ENCODE measurements around the gene MRAS. TPM values are rescaled to one million over a fixed set of nuclear protein-coding genes. Genes with fewer than 3 reads are reported as not detected.

The MRAS gene
- total RNA-seq, 1 donor from 2014 or later = 40.1 TPM

DNA sequence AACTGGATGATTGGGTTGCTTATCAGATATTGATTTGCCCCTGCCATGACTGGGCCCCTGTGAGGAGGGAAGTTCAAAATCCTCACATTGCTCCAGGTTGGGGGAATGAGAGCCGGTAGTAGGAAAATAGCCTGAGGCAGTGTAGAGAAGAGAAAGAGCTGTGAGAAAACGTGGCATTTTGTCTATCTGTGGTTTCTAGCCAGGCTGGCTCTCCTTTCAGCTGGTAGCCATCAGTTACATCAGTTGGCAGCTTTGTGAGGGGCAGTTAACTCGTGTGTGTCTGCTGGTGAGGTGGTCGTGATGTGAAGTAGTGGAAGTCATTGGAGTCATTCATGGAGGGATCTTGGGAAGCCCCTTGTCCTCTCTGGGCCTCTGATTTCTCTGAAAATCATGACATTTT lies 91.3 kb downstream of the MRAS start:
- DNase-seq (ENCODE audit: low spot score in 2 of 2, unreplicated experiment in 2 of 2) = no peak
- Mint-ChIP-seq H3K9me3 (no peaks in the 10 kb centered on the region), H3K4me3 (no peak overlapping the region), H3K36me3 (no peaks in the 10 kb centered on the region), H3K27ac (no peak overlapping the region), H3K4me1 (peaks cover 19% of the 10 kb centered on the region), H3K27me3 (ENCODE audit: low read depth) (peaks cover 38% of the 10 kb centered on the region)
- TF ChIP-seq, protein P1, sequence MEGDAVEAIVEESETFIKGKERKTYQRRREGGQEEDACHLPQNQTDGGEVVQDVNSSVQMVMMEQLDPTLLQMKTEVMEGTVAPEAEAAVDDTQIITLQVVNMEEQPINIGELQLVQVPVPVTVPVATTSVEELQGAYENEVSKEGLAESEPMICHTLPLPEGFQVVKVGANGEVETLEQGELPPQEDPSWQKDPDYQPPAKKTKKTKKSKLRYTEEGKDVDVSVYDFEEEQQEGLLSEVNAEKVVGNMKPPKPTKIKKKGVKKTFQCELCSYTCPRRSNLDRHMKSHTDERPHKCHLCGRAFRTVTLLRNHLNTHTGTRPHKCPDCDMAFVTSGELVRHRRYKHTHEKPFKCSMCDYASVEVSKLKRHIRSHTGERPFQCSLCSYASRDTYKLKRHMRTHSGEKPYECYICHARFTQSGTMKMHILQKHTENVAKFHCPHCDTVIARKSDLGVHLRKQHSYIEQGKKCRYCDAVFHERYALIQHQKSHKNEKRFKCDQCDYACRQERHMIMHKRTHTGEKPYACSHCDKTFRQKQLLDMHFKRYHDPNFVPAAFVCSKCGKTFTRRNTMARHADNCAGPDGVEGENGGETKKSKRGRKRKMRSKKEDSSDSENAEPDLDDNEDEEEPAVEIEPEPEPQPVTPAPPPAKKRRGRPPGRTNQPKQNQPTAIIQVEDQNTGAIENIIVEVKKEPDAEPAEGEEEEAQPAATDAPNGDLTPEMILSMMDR (IDR thresholded peaks at IDR 0.05; ENCODE audit: unreplicated experiment) = no peak

DNA sequence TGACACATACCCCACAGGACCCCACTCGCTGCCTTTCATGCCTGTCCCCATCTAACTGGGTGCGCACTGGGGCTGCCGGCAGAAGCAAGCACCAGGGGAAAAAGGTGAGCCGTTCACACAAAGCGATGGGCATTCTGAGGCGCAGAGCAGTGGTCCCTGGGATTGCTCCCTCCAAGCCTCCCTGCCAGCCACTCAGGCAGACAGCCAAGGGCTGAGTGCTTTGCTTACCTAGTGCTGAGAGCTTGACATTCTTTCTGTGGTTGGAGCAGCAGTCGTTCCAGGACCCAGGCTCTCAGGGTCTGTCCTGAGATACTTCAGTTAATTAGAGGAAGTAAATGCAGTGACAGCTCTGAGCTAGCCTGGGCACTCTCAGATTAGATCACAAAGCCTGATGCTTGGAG lies 91.7 kb downstream of the MRAS start:
- Mint-ChIP-seq H3K9me3 (no peaks in the 10 kb centered on the region), H3K4me3 (no peak overlapping the region), H3K27ac (no peak overlapping the region), H3K36me3 (no peaks in the 10 kb centered on the region), H3K4me1 (peaks cover 19% of the 10 kb centered on the region), H3K27me3 (ENCODE audit: low read depth) (peaks cover 34% of the 10 kb centered on the region)
- no peak for DNase-seq (ENCODE audit: low spot score in 2 of 2, unreplicated experiment in 2 of 2)
- TF ChIP-seq, protein P1 (IDR thresholded peaks at IDR 0.05; ENCODE audit: unreplicated experiment) = no peak

DNA sequence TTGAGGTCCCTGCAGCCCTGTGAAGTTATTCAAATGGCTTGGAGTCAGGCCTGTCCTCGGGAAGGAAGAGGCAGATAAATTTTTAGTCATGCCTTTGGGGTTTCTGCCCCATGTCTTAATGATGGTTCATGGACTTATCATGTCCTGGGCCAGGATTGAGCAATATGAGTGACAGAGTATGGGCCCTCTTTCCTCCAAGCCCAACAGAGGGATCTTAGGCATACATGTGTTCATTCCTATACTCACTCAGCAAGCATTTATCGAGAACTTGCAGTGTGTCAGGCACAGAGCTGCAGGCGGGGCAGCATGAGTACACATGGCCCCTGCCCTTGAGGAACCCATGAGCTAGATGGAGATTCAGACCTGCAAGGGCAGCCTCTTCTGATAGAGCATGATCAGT lies 92.2 kb downstream of the MRAS start:
- H3K9me3 Mint-ChIP-seq = no peaks in the 10 kb centered on the region
- DNase-seq (ENCODE audit: low spot score in 2 of 2, unreplicated experiment in 2 of 2) = no peak
- H3K4me1 Mint-ChIP-seq = peaks cover 19% of the 10 kb centered on the region
- TF ChIP-seq, protein P1 (IDR thresholded peaks at IDR 0.05; ENCODE audit: unreplicated experiment) = no peak
- no peak overlapping the region for H3K4me3 Mint-ChIP-seq
- H3K27ac Mint-ChIP-seq = no peak overlapping the region
- H3K36me3 Mint-ChIP-seq = no peaks in the 10 kb centered on the region
- peaks cover 30% of the 10 kb centered on the region for H3K27me3 Mint-ChIP-seq (ENCODE audit: low read depth)

DNA sequence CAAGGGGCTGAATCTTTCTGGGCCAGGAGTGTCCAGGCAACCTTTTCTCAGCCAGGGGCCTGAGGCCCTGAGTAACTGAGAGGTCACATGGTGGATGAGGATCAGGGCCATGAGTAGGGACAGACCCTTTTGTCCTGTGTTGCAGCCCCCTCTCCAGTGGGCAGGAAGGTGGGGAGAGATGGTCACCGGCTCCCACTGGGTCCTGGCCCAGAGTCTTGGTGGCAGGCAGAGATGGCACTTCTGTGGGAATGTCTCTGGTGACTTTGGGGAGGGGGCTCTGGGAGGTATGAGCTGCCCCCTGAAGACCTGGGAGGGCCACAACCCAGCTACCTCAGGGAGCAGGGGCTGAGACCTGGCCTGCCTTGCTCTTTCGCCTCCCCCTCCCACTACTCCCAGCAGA lies 92.9 kb downstream of the MRAS start:
- no peak for DNase-seq (ENCODE audit: low spot score in 2 of 2, unreplicated experiment in 2 of 2)
- Mint-ChIP-seq H3K4me1 (peaks cover 19% of the 10 kb centered on the region), H3K4me3 (no peak overlapping the region), H3K27ac (no peak overlapping the region), H3K9me3 (no peaks in the 10 kb centered on the region), H3K27me3 (ENCODE audit: low read depth) (peaks cover 23% of the 10 kb centered on the region), H3K36me3 (no peaks in the 10 kb centered on the region)
- TF ChIP-seq, protein P1 (IDR thresholded peaks at IDR 0.05; ENCODE audit: unreplicated experiment) = no peak

DNA sequence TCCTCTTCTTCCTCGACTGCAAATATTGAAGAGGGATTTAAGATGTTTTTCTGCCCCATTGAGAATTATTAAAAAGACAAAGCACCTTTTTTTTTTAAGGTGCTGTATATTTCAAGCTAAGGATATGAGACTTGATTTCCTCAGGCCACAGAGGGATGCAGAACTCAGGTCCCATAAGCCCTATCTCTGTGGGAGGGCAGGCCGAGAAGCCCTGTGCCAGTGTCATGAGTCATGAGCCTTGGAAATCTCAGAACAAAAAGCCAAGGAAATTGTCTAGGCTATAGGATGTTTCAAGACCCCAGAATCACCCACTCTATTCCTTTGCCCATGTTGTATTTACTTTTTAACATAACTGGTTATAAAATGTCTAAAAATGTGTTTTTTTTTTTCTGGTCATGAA lies 93.4 kb downstream of the MRAS start:
- TF ChIP-seq, protein P1 (IDR thresholded peaks at IDR 0.05; ENCODE audit: unreplicated experiment) = no peak
- H3K27ac Mint-ChIP-seq = no peak overlapping the region
- no peaks in the 10 kb centered on the region for H3K36me3 Mint-ChIP-seq
- H3K4me1 Mint-ChIP-seq = peaks cover 19% of the 10 kb centered on the region
- H3K4me3 Mint-ChIP-seq = no peak overlapping the region
- H3K27me3 Mint-ChIP-seq (ENCODE audit: low read depth) = peaks cover 18% of the 10 kb centered on the region
- no peak for DNase-seq (ENCODE audit: low spot score in 2 of 2, unreplicated experiment in 2 of 2)
- H3K9me3 Mint-ChIP-seq = no peaks in the 10 kb centered on the region

DNA sequence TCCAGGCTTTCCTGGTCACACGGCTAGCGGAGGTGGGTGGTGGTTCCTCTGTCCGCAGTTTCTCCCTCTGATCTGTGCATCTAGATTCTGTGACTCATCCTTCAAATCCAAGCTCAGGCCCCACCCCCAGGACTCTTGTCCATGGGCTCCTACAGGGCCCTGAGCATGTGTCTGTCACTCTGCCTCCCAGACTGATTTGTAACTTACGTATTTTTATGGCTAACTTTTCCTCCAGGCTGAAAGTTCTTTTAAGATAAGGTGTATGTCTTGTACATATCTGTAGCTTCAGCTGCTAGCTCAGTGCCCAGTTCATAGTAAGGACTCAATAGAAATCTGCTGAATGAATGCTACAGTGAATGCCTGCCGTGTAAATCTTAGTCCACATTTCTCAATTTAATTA lies 94.1 kb downstream of the MRAS start:
- peaks cover 13% of the 10 kb centered on the region for H3K27me3 Mint-ChIP-seq (ENCODE audit: low read depth)
- H3K9me3 Mint-ChIP-seq = no peaks in the 10 kb centered on the region
- H3K27ac Mint-ChIP-seq = peak overlapping the region; percentile 24
- H3K4me1 Mint-ChIP-seq = peaks cover 19% of the 10 kb centered on the region
- no peaks in the 10 kb centered on the region for H3K36me3 Mint-ChIP-seq
- no peak overlapping the region for H3K4me3 Mint-ChIP-seq
- TF ChIP-seq, protein P1 (IDR thresholded peaks at IDR 0.05; ENCODE audit: unreplicated experiment) = no peak
- no peak for DNase-seq (ENCODE audit: low spot score in 2 of 2, unreplicated experiment in 2 of 2)

All from mesothelial cell of epicardium (in vitro differentiated cells).